ENCODE data around the gene MPIG6B. TPM values are rescaled to one million over a fixed set of nuclear protein-coding genes. Genes with fewer than 3 reads are reported as not detected.

The MPIG6B gene
- total RNA-seq (0.14 TPM), polyA plus RNA-seq (0.32 TPM)
- long read RNA-seq, donor 1: 0 reads
- long read RNA-seq, donor 2: 0 reads
- long read RNA-seq, donor 3: 0 reads
- long read RNA-seq, donor 4: 0 reads
- long read RNA-seq, donor 5: 0 reads
- long read RNA-seq, donor 6: 0 reads
- long read RNA-seq, donor 7: 0 reads
- long read RNA-seq, donor 8: 0 reads
- long read RNA-seq, donor 9: 0 reads
- long read RNA-seq, donor 10: 0 reads

GRCh38 chr6:31723245-31723979 is at the start of gene MPIG6B:
TSS of gene MPIG6B (plus strand) at chr6:31723373. CDS start at chr6:31723384, 11 bp downstream.
- Histone ChIP-seq H3K4me3 (ENCODE audit: low read length in 2 of 2) (peak within 1 kb of the TSS in 1 of 2 donors; percentile 8), H3K36me3 (ENCODE audit: control insufficient read depth in 2 of 2, insufficient read depth in 2 of 2, low read length in 1 of 2) (peaks cover 5 to 8% of the 10 kb centered on the region in 2 donors), H3K27ac (ENCODE audit: low read depth in 1 of 2, low read length in 1 of 2) (peak within 1 kb of the TSS; percentile 33 to 79), H3K9me3 (ENCODE audit: control insufficient read depth in 2 of 2, insufficient read depth in 1 of 2, low read length in 1 of 2) (no peaks in the 10 kb centered on the region), H3K27me3 (ENCODE audit: control insufficient read depth in 2 of 2, insufficient read depth in 1 of 2, low read length in 1 of 2) (no peaks in the 10 kb centered on the region), H3K4me1 (ENCODE audit: control insufficient read depth in 2 of 2, insufficient read depth in 2 of 2, low read length in 2 of 2) (peaks cover 16 to 48% of the 10 kb centered on the region in 2 donors)
- DNase-seq (ENCODE audit: low read depth in 6 of 9, low spot score in 9 of 9): peak in 4 of 9 donors; percentile 34 to 85 (median 62)
- 65% methylated on average over 46 of the region's 46 CpGs for WGBS

GRCh38 chr6:31676322-31676903 is 46.8 kb upstream of the MPIG6B start:
- peaks cover 0 to 14% of the 10 kb centered on the region in 2 donors for H3K27me3 ChIP-seq (ENCODE audit: control insufficient read depth in 2 of 2, insufficient read depth in 1 of 2, low read length in 1 of 2)
- no peaks in the 10 kb centered on the region for H3K9me3 ChIP-seq (ENCODE audit: control insufficient read depth in 2 of 2, insufficient read depth in 1 of 2, low read length in 1 of 2)
- H3K4me1 ChIP-seq (ENCODE audit: control insufficient read depth in 2 of 2, insufficient read depth in 2 of 2, low read length in 2 of 2): peaks cover 2 to 23% of the 10 kb centered on the region in 2 donors
- H3K4me3 ChIP-seq (ENCODE audit: low read length in 2 of 2): no peak overlapping the region
- H3K27ac ChIP-seq (ENCODE audit: low read depth in 1 of 2, low read length in 1 of 2): no peak overlapping the region
- 92% methylated on average over 4 of the region's 4 CpGs for WGBS
- no peak for DNase-seq (ENCODE audit: low read depth in 6 of 9, low spot score in 9 of 9)
- peaks cover 21 to 31% of the 10 kb centered on the region in 2 donors for H3K36me3 ChIP-seq (ENCODE audit: control insufficient read depth in 2 of 2, insufficient read depth in 2 of 2, low read length in 1 of 2)

- H3K36me3 ChIP-seq (ENCODE audit: control insufficient read depth in 2 of 2, insufficient read depth in 2 of 2, low read length in 1 of 2): peaks cover 16 to 26% of the 10 kb centered on the region in 2 donors
- no peak overlapping the region for H3K4me3 ChIP-seq (ENCODE audit: low read length in 2 of 2)
- H3K27me3 ChIP-seq (ENCODE audit: control insufficient read depth in 2 of 2, insufficient read depth in 1 of 2, low read length in 1 of 2): peaks cover 0 to 19% of the 10 kb centered on the region in 2 donors
- WGBS: 97% methylated on average over 6 of the region's 6 CpGs
- H3K27ac ChIP-seq (ENCODE audit: low read depth in 1 of 2, low read length in 1 of 2): no peak overlapping the region
- no peak for DNase-seq (ENCODE audit: low read depth in 6 of 9, low spot score in 9 of 9)
- peaks cover 2 to 27% of the 10 kb centered on the region in 2 donors for H3K4me1 ChIP-seq (ENCODE audit: control insufficient read depth in 2 of 2, insufficient read depth in 2 of 2, low read length in 2 of 2)
- no peaks in the 10 kb centered on the region for H3K9me3 ChIP-seq (ENCODE audit: control insufficient read depth in 2 of 2, insufficient read depth in 1 of 2, low read length in 1 of 2)
Observed at GRCh38 chr6:31676904-31677303, 46.3 kb upstream of the MPIG6B start.

- no peak for DNase-seq (ENCODE audit: low read depth in 6 of 9, low spot score in 9 of 9)
- H3K27ac ChIP-seq (ENCODE audit: low read depth in 1 of 2, low read length in 1 of 2): no peak overlapping the region
- H3K36me3 ChIP-seq (ENCODE audit: control insufficient read depth in 2 of 2, insufficient read depth in 2 of 2, low read length in 1 of 2): peaks cover 11 to 17% of the 10 kb centered on the region in 2 donors
- H3K4me3 ChIP-seq (ENCODE audit: low read length in 2 of 2): no peak overlapping the region
- 89% methylated on average over 8 of the region's 8 CpGs for WGBS
- H3K4me1 ChIP-seq (ENCODE audit: control insufficient read depth in 2 of 2, insufficient read depth in 2 of 2, low read length in 2 of 2): peaks cover 2 to 27% of the 10 kb centered on the region in 2 donors
- no peaks in the 10 kb centered on the region for H3K9me3 ChIP-seq (ENCODE audit: control insufficient read depth in 2 of 2, insufficient read depth in 1 of 2, low read length in 1 of 2)
- H3K27me3 ChIP-seq (ENCODE audit: control insufficient read depth in 2 of 2, insufficient read depth in 1 of 2, low read length in 1 of 2): peaks cover 0 to 28% of the 10 kb centered on the region in 2 donors
Observed at GRCh38 chr6:31677955-31678354, 45.2 kb upstream of the MPIG6B start.

GRCh38 chr6:31680226-31681134 is 42.7 kb upstream of the MPIG6B start, which contains the start of gene LY6G5C:
TSS of gene LY6G5C (minus strand) at chr6:31681067. CDS start at chr6:31680373, 694 bp downstream.
- DNase-seq (ENCODE audit: low read depth in 6 of 9, low spot score in 9 of 9): peak in 3 of 9 donors; percentile 57 to 71 (median 58)
- peaks cover 0 to 34% of the 10 kb centered on the region in 2 donors for H3K27me3 ChIP-seq (ENCODE audit: control insufficient read depth in 2 of 2, insufficient read depth in 1 of 2, low read length in 1 of 2)
- peak within 1 kb of the TSS; percentile 37 to 46 for H3K27ac ChIP-seq (ENCODE audit: low read depth in 1 of 2, low read length in 1 of 2)
- 20% methylated on average over 17 of the region's 17 CpGs for WGBS
- peaks cover 8 to 16% of the 10 kb centered on the region in 2 donors for H3K36me3 ChIP-seq (ENCODE audit: control insufficient read depth in 2 of 2, insufficient read depth in 2 of 2, low read length in 1 of 2)
- peaks cover 2 to 27% of the 10 kb centered on the region in 2 donors for H3K4me1 ChIP-seq (ENCODE audit: control insufficient read depth in 2 of 2, insufficient read depth in 2 of 2, low read length in 2 of 2)
- H3K9me3 ChIP-seq (ENCODE audit: control insufficient read depth in 2 of 2, insufficient read depth in 1 of 2, low read length in 1 of 2): no peaks in the 10 kb centered on the region
- H3K4me3 ChIP-seq (ENCODE audit: low read length in 2 of 2): peak within 1 kb of the TSS; percentile 62 to 70

GRCh38 chr6:31681135-31681671 is 42.0 kb upstream of the MPIG6B start:
- Histone ChIP-seq H3K27ac (ENCODE audit: low read depth in 1 of 2, low read length in 1 of 2) (peak overlapping the region; percentile 37 to 46), H3K36me3 (ENCODE audit: control insufficient read depth in 2 of 2, insufficient read depth in 2 of 2, low read length in 1 of 2) (peaks cover 11 to 18% of the 10 kb centered on the region in 2 donors), H3K27me3 (ENCODE audit: control insufficient read depth in 2 of 2, insufficient read depth in 1 of 2, low read length in 1 of 2) (peaks cover 0 to 34% of the 10 kb centered on the region in 2 donors), H3K4me3 (ENCODE audit: low read length in 2 of 2) (peak overlapping the region; percentile 62 to 70), H3K4me1 (ENCODE audit: control insufficient read depth in 2 of 2, insufficient read depth in 2 of 2, low read length in 2 of 2) (peaks cover 2 to 27% of the 10 kb centered on the region in 2 donors), H3K9me3 (ENCODE audit: control insufficient read depth in 2 of 2, insufficient read depth in 1 of 2, low read length in 1 of 2) (no peaks in the 10 kb centered on the region)
- peak in 2 of 9 donors; percentile 43 to 65 for DNase-seq (ENCODE audit: low read depth in 6 of 9, low spot score in 9 of 9)
- WGBS: under 1% methylated on average over 40 of the region's 40 CpGs

- no peaks in the 10 kb centered on the region for H3K9me3 ChIP-seq (ENCODE audit: control insufficient read depth in 2 of 2, insufficient read depth in 1 of 2, low read length in 1 of 2)
- peaks cover 35 to 42% of the 10 kb centered on the region in 2 donors for H3K36me3 ChIP-seq (ENCODE audit: control insufficient read depth in 2 of 2, insufficient read depth in 2 of 2, low read length in 1 of 2)
- peaks cover 2 to 20% of the 10 kb centered on the region in 2 donors for H3K4me1 ChIP-seq (ENCODE audit: control insufficient read depth in 2 of 2, insufficient read depth in 2 of 2, low read length in 2 of 2)
- 95% methylated on average over 13 of the region's 13 CpGs for WGBS
- no peak overlapping the region for H3K4me3 ChIP-seq (ENCODE audit: low read length in 2 of 2)
- H3K27me3 ChIP-seq (ENCODE audit: control insufficient read depth in 2 of 2, insufficient read depth in 1 of 2, low read length in 1 of 2): peaks cover 0 to 34% of the 10 kb centered on the region in 2 donors
- DNase-seq (ENCODE audit: low read depth in 6 of 9, low spot score in 9 of 9): no peak
- H3K27ac ChIP-seq (ENCODE audit: low read depth in 1 of 2, low read length in 1 of 2): no peak overlapping the region
Observed at GRCh38 chr6:31683591-31683990, 39.6 kb upstream of the MPIG6B start.

- no peak overlapping the region for H3K27ac ChIP-seq (ENCODE audit: low read depth in 1 of 2, low read length in 1 of 2)
- H3K27me3 ChIP-seq (ENCODE audit: control insufficient read depth in 2 of 2, insufficient read depth in 1 of 2, low read length in 1 of 2): peaks cover 0 to 19% of the 10 kb centered on the region in 2 donors
- no peak overlapping the region for H3K4me3 ChIP-seq (ENCODE audit: low read length in 2 of 2)
- peaks cover 0 to 3% of the 10 kb centered on the region in 2 donors for H3K4me1 ChIP-seq (ENCODE audit: control insufficient read depth in 2 of 2, insufficient read depth in 2 of 2, low read length in 2 of 2)
- DNase-seq (ENCODE audit: low read depth in 6 of 9, low spot score in 9 of 9): no peak
- peaks cover 64 to 71% of the 10 kb centered on the region in 2 donors for H3K36me3 ChIP-seq (ENCODE audit: control insufficient read depth in 2 of 2, insufficient read depth in 2 of 2, low read length in 1 of 2)
- 97% methylated on average over 5 of the region's 5 CpGs for WGBS
- H3K9me3 ChIP-seq (ENCODE audit: control insufficient read depth in 2 of 2, insufficient read depth in 1 of 2, low read length in 1 of 2): no peaks in the 10 kb centered on the region
Observed at GRCh38 chr6:31686483-31686882, 36.7 kb upstream of the MPIG6B start.

Measured in thymus (tissue), 14 donors.